AG08396 (cell line): ENCODE data around the gene CCL8.

ENCODE experiments used
- DNase-seq: peaks from one replicate; pipeline ENCODE4 v3.0.0; 2012; ENCODE audit warnings: low spot score, mixed read lengths

CCL8 gene

DNA sequence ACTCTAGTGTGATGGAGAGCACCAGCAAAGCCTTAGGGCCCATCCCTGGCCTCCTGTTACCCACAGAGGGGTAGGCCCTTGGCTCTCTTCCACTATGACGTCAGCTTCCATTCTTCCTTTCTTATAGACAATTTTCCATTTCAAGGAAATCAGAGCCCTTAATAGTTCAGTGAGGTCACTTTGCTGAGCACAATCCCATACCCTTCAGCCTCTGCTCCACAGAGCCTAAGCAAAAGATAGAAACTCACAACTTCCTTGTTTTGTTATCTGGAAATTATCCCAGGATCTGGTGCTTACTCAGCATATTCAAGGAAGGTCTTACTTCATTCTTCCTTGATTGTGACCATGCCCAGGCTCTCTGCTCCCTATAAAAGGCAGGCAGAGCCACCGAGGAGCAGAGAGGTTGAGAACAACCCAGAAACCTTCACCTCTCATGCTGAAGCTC, at the start of gene CCL8:
Gene CCL8 (plus strand): TSS at position 397 of the 445 bp plus-strand sequence. CDS start 67 bp downstream, outside the sequence.
- no peak for DNase-seq

DNA sequence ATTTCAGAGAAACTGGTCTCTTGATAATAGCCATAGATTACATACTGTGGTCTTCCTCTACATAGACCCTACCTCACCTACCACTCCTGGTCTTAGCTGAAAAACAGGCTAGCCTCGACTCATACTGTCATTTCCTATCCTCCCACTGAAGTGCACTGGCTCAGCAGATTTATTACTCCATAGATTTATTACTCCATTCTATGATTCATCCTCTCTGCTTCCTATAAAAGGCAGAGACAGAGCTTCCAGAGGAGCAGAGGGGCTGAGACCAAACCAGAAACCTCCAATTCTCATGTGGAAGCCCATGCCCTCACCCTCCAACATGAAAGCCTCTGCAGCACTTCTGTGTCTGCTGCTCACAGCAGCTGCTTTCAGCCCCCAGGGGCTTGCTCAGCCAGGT, 49.3 kb upstream of the CCL8 start, which contains the start of gene CCL7:
Gene CCL7 (plus strand): TSS at position 253 of the 400 bp plus-strand sequence. CDS start 70 bp downstream, at position 323.
- no peak for DNase-seq

DNA sequence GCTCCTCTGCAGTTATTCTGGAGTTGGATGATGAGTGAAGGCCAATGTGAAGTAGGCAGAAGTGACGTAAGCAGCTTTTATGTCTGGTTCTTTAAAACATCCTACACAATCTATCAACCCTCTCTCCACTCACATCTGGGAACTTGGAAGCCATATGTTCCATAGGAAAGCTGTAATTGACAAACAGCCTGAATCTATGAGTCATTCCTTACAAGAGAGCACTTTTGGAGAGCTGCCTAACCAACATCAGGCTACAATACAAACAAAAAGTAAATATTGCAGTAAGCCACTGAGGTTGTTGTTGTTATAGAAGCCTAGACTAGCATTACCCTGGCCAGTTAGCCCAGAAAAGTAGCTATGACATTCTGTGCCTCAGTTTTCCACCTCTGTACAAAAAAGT, 43.4 kb upstream of the CCL8 start:
- DNase-seq = peak; percentile 59

DNA sequence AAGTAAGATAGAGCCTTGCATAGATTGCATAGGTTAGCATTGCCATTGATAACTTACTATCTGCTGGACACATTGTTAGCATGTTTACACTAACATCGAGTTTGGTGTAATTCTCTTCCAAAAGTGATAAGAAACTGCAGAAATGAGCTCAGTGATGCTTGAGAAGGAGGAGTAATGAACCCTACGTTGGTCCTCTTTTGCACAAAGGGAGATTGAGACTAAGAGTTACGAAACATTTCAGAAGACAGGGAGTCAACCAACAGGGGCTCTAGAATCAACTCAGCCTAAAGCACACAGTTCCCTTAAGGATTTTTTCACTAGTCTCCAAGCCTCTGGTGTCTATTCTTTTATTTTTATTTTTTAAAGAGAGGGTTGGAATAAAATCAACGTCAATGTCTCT, 42.4 kb upstream of the CCL8 start:
- no peak for DNase-seq

DNA sequence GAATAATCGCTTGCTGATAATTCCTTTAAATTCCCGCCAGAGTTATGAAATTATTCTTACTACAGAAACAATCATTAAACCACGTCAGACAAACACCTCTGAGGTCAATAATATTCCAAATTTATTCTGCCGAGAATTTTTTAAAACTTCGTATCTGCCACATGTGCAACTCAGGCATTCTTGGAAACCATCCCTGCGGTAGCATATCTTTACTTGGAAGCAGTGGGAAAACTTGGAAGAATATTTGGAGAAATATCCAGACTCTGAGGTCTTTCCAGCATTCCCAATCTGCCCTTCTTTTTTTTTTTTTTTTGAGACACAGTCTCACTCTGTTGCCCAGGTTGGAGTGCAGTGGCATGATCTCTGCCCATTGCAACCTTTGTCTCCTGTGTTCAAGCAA, 35.7 kb upstream of the CCL8 start:
- no peak for DNase-seq

DNA sequence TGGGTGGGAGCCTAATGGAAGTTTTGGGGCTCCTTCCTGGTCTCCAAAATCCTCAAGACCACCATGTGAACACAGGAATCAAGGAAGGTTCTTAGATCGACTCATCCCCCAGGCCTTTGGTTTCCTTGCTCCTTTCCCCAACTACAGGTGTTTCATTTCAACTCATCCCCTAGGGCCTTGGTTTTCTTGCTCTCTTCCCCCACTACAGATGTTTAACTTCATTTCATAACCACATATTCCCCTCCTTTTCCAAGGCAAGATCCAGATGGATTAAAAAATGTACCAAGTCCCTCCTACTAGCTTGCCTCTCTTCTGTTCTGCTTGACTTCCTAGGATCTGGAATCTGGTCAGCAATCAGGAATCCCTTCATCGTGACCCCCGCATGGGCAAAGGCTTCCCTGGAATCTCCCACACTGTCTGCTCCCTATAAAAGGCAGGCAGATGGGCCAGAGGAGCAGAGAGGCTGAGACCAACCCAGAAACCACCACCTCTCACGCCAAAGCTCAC, 33.9 kb upstream of the CCL8 start, which contains the start of gene CCL11:
Gene CCL11 (plus strand): TSS at position 457 of the 507 bp plus-strand sequence. CDS start 67 bp downstream, outside the sequence.
- no peak for DNase-seq

DNA sequence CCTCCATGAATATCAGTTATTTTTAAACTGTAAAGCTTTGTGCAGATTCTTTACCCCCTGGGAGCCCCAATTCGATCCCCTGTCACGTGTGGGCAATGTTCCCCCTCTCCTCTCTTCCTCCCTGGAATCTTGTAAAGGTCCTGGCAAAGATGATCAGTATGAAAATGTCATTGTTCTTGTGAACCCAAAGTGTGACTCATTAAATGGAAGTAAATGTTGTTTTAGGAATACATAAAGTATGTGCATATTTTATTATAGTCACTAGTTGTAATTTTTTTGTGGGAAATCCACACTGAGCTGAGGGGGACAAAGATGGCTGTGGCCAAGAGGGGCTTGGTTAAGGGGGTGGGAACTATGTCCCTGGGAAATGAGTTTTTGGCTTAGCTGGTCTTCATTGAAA, 31.4 kb upstream of the CCL8 start:
- DNase-seq = no peak

DNA sequence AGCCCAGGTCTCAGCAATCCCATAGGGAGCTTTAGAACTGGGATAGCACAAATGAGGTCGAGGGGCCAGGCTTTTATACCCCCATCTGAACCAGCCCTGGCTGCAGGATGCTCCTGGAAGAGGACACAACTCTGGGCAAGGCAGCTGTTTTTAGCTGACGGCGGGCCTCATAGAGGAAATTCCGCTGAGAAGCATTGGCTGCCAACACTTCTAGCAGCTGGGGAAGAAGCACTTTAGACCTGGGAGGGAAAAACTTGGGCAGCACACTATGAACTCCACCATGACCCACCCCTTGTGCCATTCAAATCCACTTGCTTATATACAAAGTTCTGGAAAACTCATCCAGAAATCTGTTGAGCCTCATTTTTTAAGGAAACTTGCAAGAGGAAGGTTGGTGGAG, 28.6 kb upstream of the CCL8 start:
- DNase-seq = no peak

DNA sequence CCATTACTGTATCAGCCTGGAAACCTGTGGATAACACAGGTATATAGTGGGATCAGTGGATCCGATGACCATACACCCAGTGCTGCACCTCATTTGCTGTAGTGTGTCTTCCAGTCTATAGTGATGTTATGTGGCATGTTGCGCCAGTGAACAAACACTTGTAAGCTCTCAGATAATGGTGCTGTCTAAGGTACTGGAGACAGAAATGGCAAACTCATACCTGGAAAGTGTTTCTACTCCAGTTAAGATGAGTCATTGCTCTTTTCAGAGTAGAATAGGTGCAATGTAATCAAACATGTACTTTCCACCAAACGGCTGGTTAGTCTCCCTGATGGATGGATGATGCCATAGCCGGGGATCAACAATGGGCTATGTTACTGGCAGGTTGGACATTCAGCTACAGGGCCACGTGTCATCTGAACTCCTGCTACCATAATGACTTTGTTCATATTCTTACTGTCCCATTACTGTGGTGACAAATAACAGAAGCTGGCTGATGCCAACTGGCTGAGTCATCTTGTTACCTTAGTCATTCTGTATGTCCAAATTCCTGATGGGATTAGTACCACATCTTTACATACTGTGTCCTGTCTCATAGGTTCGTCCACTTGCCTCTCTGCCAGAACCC, 27.4 kb upstream of the CCL8 start:
- DNase-seq = no peak

DNA sequence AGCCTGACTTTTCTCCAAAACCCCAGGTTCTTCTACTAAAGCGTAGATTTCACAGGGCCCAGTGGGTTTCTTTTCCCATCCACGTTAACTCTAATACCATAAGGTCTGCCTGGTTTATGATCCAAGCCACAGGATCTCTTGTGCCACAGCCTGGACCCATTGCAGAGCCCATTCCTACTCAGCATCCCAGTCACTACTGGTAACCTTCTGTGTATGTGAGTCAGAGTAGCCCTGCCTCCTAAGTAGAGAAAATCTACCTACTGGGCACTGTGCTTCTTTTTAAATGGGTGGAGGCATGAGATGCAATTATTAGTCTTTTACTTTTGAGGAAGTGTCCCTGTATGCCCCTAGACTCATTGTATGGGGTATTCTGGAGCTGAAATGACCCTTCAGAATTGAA, 20.2 kb upstream of the CCL8 start:
- DNase-seq = peak; percentile 27

DNA sequence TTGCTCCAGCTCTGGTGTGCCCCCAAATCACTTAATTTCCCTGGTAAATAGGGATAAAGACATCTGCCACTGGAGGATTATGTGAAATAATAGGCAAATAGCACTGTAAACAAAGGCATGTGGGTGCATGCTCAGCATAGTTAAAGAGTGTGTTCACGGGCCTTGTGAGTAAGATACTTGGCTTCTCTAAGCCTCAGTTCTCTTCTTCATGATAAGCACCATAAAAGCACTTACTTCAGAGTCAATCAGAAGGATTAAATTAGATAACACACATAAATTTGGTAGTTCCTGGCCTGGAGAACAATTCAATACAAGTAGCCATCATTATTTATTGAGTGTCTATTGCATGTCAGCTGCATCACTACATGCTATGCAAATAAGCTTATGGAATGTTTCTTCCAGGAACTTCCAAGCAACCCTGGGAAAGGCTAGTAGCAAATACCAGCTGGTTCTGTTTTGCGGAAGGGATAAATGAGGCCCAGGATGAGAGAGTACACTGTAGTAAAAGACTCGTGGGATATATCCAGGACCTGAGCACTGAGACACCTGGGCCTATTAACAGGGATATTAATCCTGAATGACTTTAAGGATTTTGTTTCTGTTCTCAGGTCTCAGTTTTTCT, 19.2 kb upstream of the CCL8 start:
- DNase-seq = peak; percentile 69

DNA sequence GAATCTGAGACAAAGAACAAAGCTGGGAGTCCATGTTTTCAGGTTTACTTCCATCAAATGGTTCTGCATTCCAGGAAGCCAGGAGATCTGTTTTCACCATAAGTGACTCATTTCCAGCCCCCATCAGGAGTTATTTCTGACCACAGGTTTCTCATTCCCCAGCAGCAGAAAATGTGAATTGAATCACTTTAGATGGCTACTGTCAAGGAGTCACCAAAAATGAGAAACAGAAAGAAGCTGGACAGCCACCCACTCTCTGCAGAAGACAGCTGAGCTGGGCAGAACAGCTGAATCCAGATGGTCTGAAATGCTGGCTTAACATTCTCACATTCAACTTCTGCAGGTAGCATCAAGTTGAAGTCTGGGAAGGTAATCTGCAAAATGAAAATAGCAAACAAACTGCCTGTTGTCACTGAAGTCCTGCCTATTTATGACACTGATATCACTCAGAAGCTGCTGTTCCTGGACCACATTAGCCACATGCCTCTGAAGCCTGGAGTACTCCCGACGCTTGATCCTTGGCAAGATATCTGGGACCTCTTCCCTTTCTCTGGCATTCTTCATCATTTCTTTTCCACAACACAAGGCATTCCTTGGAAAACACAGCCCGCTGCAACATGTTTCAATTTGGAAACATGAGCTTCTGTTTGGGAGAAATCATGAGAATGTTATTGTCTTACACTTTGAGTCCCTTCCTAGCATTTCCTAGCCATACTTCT, 18.4 kb upstream of the CCL8 start:
- DNase-seq = peak; percentile 61

DNA sequence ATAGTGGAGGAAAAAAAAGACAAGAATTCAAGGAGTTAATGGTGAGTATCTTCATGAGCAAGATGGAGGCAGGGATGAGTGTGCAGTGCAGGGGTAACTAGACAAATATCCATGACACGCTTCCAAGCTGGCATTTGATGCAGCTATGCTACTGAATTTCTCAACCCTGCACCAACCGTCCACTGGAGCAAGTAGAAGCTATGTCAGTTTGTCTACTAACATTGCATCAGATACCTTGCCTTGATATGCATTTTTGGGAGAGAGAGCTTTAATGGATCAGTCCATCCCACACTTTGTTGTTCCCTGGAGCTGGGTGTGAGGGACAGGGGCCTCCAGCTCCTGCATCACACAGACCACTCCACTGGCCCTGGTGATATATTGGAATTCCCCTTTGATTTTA, 17.2 kb upstream of the CCL8 start:
- DNase-seq = no peak

DNA sequence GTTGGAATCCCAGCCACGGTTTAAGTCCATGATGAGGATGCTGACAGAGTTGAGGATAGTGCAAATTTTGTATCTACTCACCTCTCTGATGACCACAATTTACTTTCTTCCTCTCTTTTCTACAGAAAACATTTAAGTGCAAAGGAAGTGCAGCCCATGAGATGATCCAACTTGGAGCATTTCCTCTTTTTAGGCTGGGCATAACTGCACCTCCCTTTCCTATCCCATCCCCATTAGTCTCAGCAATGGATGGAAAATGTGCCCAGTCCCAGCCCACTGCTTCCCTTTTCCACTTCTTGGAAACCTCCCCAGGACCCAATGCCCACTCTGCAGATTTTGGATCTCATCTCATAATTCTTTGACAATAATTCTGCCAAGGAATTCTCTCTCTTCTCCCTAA, 16.6 kb upstream of the CCL8 start:
- no peak for DNase-seq

DNA sequence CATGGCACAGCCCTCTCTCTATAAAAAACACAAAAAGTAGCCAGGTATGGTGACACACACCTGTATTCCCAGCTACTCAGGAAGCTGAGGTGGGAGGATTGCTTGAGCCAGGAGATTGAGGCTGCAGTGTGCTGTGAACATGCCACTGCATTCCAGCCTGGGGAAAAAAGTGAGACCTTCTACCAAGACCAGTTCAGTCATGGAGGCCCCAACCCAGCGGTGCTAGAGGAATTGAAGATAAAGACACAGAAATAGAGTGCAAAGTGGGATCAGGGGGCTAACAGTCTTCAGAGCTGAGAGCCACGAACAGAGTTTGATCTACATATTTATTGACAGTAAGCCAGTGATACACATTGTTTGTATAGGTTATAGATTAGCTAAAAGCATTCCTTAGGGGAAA, 15.6 kb upstream of the CCL8 start:
- no peak for DNase-seq

DNA sequence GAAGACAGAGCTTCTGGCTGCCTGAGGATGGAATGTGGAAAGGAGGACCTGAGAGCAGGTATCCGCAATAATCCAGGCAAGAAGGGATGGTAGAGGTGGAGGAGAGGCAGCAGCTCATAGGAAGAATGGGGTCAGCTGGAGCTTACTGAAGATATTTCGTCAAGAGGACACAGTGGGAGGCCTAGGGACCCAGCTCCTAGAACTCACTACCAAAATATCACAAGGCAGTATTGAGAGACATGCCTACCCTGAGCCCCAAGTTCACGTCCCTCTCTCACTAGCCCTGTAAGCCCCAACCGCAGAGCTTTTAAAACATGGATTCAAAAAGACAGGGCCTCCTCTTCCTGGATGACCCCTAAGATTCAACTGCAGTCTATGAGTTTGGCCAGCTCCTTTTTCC, 14.2 kb upstream of the CCL8 start:
- no peak for DNase-seq

DNA sequence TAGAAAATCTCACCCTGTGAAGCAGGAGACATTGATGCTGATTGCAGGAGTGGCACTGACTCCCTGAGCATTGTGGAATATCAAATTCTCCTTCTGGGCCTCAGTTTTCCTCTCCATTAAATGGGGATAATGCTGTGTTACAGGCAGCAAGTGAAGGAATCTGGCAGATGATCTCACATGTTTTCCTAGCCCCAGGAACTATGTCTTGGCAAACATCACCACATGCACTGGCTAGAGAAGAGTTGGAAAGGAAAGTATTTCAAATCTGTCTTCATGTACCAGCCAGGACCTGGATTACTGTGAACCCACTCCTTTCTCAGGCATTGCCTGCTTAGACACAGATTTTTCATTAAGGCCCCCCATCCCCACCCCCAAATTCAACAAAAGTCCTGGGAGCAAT, 13.6 kb upstream of the CCL8 start:
- no peak for DNase-seq

DNA sequence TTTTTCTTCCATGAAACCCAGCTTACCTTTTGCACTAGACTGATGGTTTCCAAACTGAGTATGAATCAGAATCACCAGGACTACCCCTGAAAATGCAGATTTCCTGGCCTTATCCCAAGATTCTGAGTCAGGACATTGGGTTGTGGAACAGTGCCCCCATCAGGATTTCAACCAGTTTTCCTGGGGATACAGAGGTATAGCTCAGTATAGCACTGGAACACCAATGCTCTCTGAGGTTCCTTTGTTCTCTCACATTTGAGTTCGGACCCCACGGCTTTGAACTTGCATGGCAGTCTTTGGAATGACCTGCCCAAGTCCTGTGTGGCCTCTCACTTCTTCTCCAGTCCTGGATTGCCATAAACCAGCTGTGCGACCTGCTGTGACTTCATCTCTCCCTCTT, 12.8 kb upstream of the CCL8 start:
- DNase-seq = peak; percentile 77

DNA sequence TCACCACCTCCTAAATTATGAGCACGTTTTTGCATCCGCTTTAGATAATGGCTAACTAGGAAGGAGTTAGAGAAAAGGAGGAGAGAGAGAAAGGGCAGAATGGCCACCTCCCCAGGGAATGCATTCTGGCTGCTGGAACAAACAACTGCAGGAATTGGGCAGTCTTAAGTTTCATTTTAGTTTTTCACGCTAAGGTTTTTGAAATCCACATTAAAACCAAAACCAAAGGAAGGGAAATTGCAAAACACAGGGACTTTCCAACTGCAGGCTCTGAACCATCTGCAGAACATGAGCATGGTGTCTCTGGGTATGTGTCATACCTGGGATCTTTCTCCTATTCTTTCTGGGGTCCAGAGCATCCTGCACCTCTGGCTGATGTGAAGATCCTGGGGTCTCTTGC, 12.1 kb upstream of the CCL8 start:
- no peak for DNase-seq

DNA sequence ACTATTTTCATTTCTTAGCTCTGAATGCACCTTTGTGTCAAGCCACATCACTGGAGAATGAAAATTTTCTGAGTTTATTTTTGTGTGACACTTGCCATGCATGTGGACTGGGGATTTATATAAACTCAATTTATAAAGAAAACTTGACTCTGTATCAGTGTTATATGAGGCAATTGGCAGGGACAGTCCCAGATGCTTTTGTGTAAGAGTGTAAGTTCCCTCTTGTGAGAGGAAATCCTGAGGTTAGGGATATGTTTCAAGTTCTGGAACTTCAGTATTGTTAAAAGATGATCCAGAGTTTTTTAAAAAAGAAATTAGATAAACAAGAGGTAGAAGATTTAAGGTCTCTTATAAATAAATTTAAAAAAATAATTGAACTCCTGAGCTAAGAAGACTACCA, 10.9 kb upstream of the CCL8 start:
- no peak for DNase-seq

DNA sequence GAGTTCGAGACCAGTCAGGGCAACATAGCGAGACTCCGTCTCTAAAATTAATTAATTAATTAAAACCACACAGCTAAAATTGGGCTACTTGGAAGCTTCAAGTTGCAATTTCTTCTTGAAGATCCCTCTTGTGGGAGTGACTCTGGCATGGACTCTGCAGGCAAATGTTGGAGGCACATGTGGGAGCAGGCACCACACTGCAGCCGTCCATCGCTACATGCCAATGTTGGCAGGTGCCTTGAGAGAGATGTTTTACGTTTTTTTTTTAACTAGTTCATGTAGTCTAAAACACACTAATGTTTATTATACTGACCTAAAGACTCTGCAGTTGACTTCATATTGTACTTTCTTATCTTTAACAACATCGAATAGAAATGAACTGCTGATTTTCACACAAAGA, 7.9 kb upstream of the CCL8 start:
- DNase-seq = no peak

DNA sequence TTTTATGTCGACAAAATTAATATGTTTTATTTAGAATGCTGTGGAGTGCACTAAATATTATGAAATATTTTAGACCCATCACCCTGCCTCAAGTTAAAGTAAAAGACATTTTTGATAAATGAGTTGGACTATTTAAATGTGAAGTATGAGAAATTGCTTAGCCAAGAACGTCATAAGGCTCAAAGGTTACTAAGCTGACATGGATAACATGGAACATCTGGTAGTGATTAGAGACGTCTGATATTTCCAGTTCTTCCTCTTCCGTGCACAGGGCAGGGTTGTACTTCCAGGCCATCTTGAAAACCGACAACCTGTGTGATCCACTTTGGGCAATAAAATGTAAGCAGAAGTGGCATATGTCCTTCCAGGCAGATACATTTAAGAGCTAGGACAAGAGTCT, 7.2 kb upstream of the CCL8 start:
- DNase-seq = no peak

DNA sequence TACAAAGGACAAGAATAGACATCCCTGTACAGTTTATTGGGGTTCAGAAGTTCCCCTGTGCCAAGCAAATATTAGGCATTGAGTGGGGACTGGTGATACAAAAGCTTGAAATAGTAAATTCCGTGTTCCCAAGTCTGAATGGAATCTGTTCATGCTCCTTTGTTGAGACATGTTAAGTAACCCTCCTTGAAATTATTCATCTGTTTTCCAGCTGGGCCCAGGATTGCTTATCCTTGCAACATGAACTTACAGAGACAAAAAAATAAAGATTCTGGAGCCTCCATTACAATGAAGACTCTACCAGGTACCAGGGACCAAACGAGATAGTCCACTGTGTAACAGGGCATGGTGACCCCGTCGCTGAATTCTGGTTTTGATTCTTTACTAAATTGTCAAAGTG, 6.1 kb upstream of the CCL8 start:
- no peak for DNase-seq
